ENCODE data around the gene CEACAM6.

The CEACAM6 gene

DNA sequence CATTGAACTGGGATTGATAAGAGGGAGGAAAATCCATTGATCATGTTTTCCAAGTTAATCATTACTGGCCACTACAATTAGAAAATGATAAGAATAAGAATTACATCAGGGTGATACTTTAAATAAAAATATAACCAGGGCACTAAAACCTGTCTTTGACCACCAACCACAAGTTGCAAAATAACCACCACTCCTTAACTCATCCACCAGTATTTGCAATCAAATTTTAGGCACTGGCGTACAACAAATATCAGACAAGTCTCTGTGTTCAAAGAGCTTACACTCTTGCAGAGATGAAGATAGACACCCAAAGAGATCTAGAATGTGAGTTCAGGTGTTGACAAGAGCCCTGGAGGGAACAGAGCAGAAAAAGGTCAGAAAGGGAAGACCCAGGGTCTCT is 41.6 kb downstream of the CEACAM6 start:
- DNase-seq (ENCODE audit: low spot score), result no peak

GRCh38 chr19:41799444-41800000 is 44.2 kb downstream of the CEACAM6 start:
- no peak for DNase-seq (ENCODE audit: low spot score)

DNA sequence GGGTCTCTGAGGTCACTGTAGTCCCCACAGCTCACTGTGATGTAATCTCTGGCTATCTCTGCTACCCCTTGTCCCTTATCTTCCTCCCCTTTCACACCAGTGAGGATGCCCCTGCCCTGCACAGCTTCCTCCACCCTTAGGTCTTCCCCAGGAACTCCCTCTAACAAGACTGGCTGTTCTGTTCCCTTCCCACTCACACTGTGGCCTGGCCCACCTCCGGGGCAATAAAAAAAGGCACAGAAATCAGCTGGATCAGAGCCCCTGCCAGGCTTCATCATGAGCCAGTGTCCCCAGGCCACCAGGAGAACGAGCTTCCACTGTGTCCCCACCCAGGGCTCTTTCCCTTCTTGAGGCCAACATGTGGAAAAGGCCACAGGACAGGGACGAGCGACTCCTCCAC is 45.7 kb downstream of the CEACAM6 start:
- DNase-seq (ENCODE audit: low spot score), result no peak

- DNase-seq (ENCODE audit: low spot score), result no peak
Observed at GRCh38 chr19:41801792-41802211, 46.5 kb downstream of the CEACAM6 start.

DNA sequence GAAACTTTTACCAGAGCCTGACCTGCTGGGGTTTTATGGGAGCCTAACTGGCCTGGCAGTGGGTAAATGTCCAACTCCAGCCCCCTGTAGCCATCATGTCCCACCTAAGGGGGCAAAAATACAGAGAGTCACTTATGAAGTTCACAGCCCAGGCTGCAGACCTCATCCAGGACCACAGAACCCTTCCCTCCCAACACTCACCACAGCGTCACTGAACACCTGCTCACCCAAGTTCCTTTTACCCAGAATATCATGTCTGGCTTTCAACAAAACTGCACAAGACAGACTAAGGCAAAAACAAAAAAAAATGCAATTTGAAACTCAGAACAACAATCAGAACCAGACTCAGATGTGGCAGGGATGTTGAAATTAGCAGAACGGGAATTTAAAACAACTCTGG is 47.4 kb downstream of the CEACAM6 start:
- DNase-seq (ENCODE audit: low spot score), result no peak

- no peak for DNase-seq (ENCODE audit: low spot score)
Observed at GRCh38 chr19:41804336-41804735, 49.0 kb downstream of the CEACAM6 start.

GRCh38 chr19:41807176-41807575 is 51.8 kb downstream of the CEACAM6 start:
- no peak for DNase-seq (ENCODE audit: low spot score)

GRCh38 chr19:41808663-41809566 is 53.6 kb downstream of the CEACAM6 start:
- DNase-seq (ENCODE audit: low spot score), result no peak

- DNase-seq (ENCODE audit: low spot score), result no peak
Observed at GRCh38 chr19:41810301-41810700, 55.0 kb downstream of the CEACAM6 start.

DNA sequence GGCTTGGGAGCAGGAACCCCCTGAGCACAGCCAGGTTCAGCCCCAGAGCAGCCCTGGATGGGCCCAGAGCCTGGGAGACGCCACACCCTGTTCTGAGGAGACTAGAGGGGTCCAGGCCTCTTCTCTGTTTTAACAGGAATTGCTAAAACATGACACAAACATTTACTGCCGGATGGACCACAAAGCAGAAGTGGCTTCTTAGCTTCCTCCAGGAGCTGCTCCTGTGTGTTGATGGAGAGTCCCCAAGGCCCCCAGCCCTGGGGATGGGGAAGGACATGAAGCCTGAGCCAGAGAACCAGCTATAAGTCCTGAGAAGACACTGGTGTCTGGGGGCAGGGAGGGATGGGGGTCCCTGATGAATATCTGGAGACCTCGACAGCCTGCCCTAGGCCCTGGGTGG is 55.7 kb downstream of the CEACAM6 start:
- no peak for DNase-seq (ENCODE audit: low spot score)

DNA sequence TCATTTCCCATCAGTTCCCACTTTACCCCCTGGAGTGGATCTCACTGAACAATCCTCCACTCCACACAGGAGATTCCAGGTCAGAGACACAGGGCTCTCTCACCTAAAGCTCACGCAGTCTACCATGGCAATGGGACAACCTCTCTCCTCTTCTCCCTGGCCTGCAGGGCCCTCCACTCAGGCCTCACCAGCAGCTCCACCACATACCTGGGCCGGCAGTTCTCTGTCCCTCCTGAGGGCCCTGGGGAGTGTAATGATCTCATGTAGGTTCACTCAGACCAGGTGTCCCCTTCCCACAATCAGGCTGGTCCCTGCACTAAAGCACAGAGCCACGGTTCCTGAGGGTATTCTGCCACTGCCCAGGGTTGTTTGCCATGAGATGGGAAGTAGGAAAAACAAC is 56.7 kb downstream of the CEACAM6 start:
- DNase-seq (ENCODE audit: low spot score), result no peak

GRCh38 chr19:41813911-41814310 is 58.6 kb downstream of the CEACAM6 start:
- DNase-seq (ENCODE audit: low spot score), result no peak

DNA sequence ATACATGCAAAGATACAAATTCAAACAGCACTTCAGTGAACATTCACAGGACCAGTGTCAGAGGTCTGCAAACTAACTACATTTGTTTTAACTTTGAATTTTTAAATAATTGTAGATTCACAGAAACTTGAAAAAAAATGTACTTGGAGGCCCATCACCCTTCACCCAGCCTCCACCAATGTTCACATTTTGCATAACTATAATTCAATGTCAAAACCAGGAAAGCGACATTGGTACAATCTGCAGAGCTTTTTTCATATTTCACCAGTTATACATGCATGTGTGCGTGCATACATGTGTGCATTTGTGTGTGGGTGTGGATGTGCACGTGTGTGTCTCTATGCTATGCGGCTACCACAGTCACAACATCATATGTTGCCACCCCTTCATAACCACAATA is 60.0 kb downstream of the CEACAM6 start:
- DNase-seq (ENCODE audit: low spot score), result no peak

DNA sequence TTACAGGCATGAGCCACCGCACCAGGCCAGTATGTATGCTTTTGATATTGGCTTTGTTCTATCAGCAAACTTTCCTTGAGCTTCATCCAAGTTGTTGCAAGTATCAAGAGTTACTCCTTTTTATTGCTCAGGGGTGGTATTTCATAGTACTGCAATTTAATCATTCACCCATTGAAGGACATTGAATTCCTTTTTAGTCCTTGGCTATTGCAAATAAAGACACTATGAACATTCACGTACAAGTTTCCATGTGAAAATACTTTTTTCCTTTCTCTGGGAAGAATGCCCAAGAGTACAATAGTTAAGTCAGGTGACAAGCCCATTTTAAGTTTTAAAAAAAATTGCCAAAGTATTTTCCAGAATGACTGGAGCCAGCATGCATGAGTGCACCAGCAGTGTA is 61.4 kb downstream of the CEACAM6 start:
- no peak for DNase-seq (ENCODE audit: low spot score)

GRCh38 chr19:41821003-41821735 is 65.8 kb downstream of the CEACAM6 start:
- peak; percentile 40 for DNase-seq (ENCODE audit: low spot score)
